NOMO-1 treated with DMSO at 0.1 percent for 48 hours (cell line): ENCODE measurements around the gene GALNTL6.
"Not testable (repeated sequence)": the region's sequence is repeated elsewhere in the genome, so short reads cannot be mapped to it uniquely, and the experiment has no call there.

ENCODE experiments used
- DNase-seq: peaks from one replicate; lab custom pipeline; 2025; ENCODE audit not compliant: unreplicated experiment; lab: John Stamatoyannopoulos, UW

The GALNTL6 gene

GRCh38 chr4:172362569-172362968, 549.4 kb downstream of the GALNTL6 start:
- DNase-seq, result no peak

- DNase-seq, result no peak
Observed at GRCh38 chr4:172369471-172369959, 556.3 kb downstream of the GALNTL6 start.

GRCh38 chr4:172377486-172378140, 564.4 kb downstream of the GALNTL6 start:
- no peak for DNase-seq

- no peak for DNase-seq
Observed at GRCh38 chr4:172379834-172380233, 566.6 kb downstream of the GALNTL6 start.

DNA sequence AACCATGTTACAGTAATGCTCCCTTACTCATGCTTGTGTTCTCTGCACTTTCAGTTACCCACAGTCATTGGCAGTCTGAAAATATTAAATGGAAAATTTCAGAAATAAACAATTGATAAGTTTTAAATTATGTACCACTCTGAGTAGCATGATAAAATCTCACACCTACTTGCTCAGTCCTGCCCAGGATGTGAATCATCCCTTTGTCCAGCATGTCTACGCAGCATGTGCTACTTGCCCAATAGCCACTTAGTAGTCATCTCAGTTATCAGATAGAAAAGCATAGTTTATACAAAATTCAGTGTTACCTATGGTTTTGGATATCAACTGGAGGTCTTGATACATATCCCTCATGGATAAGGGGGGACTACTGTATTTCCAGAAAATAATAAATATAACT, 577.1 kb downstream of the GALNTL6 start:
- DNase-seq, result no peak

DNA sequence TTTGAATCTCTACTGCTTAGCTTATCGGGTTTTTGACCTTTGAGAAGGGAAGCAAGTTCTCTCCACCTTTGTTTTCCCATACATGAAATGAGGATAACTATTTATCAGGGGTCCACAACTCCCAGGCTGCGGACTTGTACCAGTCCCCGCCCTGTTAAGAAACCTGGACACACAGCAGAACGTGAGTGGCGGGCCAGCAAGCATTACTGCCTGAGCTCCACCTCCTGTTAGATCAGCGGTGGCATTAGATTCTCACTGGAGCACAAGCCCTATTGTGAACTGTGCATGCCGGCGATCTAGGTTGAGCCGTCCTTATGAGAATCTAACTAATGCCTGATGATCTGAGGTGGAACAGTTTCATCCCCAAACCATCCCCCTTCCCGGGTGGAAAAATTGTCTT, 579.5 kb downstream of the GALNTL6 start:
- no peak for DNase-seq

GRCh38 chr4:172393220-172393619, 580.0 kb downstream of the GALNTL6 start:
- no peak for DNase-seq

DNA sequence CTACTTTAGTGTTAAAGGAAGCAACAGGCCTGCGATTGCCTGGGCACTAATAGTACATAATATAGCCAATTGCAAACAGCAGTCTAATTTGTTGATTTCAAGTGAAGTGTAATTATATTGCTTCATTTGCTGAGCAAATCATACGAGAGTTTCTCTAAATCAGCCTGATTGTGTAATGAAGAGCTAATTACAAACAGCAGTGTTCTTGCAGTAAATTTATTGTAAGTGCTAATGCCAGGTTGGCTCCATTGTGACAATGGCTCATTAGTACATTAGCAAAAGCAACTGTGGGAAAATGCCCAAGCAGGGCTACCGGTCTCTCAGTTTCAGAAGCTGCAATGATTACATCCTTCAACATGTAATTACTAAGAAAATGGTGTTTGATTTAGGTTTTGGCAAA, 591.5 kb downstream of the GALNTL6 start:
- peak; percentile 34 for DNase-seq

DNA sequence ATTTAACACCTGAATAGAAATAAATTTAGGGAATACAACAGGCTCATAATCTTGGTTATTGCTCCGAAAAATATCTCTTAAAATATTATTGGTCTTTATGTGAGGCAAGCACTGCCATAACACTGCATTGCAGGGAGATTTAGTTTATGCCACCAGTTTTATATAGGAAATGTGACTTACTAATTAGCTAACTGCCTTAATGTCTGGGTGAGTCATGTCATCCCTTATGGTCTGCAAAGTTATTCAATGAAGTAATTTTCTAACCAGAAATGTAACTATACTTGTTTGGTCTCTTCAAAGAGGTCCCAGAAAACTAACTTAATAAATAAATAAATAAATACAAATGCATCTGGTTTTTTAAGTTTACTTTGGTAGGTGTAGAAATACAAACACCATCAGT, 597.2 kb downstream of the GALNTL6 start:
- peak; percentile 42 for DNase-seq

GRCh38 chr4:172411149-172411548, 597.9 kb downstream of the GALNTL6 start:
- no peak for DNase-seq

DNA sequence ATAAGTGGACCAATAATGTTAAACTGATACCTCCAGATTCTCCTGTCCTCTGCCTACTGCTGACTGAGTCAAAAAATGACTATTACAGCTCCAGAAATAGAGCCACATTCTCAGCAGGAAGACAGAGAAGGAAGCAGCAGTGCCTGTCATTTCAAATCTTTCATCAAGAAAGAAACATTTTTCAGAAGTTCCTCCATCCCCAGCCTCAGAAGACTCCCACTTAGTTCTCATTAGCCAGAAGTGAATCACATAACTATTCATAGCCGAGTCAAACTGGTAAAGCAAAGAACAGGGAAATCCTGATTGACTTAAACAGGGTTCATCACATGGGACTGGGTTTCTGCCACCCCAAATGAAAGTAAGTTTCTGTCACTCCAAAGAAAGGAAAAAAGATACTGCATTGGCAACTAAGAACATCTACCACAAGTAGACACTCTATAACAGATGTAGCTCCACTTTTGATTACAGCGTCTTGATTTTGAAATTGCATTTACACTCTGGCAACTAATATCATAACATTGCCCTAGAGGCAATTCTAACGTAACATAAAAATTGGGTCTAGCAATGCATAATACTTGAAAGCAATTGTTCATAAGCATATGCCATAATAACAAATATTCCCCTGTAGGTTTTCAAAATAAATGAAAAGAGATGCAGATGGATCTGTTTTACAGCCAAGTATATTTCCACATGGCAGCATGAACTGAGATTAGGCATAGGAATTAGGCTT, 599.8 kb downstream of the GALNTL6 start:
- DNase-seq, result no peak

GRCh38 chr4:172428979-172429378, 615.8 kb downstream of the GALNTL6 start:
- not testable (repeated sequence) for DNase-seq

GRCh38 chr4:172480471-172480870, 667.3 kb downstream of the GALNTL6 start:
- DNase-seq, result no peak

DNA sequence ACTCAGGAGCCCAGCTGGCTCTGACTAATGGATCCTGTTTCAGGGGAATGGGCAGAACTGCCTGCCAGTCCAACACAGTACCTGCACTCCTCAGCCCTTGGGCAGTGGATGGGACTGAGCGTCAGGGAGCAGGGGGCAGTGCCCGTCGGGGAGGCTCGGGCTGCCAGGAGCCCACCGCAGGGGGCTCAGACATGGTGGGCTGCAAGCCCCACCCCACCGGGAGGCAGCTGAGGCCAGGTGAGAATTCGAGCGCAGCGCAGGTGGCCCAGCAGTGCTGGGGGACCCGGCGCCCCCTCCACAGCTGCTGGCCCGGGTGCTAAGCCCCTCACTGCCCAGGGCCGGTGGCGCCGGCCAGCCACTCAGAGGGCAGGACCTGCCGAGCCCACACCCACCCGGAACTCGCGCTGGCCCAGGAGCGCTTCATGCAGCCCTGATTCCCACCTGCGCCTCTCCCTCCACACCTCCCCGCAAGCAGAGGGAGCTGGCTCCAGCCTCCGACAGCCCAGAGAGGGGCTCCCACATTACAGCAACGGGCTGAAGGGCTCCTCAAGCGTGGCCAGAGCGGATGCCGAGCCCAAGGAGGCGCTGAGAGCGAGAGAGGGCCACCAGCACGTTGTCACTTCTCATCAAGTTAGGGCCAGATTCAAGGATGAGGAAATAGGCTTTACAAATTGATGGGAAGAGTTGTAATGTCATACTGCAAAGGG, 668.8 kb downstream of the GALNTL6 start:
- DNase-seq, result no peak

- DNase-seq, result no peak
Observed at GRCh38 chr4:172485007-172485406, 671.8 kb downstream of the GALNTL6 start.

DNA sequence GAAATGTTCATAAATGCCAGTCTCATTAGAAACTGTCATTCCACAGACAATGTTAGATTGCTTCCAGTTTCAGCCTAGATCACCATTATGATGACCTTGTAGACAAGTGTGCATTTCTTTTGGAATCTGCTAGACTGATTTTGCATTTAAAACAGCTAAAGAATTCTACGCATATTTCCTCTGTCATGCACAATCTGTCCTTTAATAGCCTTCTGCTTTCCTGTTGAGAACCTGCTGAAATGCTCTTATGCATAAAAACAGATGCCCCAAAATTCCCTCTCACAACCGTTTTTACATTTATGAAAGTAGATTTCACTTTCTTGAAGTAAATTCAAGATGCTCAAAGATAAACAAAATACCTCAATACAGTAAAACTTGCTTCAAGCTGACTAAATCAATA, 673.3 kb downstream of the GALNTL6 start:
- no peak for DNase-seq

DNA sequence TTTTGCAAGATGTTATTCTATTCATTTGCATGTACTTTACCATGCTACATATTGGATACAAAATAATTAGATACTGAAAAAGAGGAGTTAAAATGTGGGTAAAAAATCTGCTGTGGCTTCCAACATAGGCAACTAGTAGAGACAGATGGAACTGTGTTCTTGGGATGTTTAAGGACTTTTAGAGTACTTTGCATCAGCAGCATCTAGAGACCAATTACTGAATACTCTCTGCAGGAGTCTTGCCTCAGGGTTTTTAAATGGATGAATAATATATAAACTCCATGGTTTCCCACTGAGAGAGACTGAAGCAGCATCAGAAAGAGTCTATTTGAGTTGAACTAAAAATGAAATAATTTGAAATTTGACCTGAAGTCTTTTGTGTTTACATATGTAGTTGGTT, 676.7 kb downstream of the GALNTL6 start:
- DNase-seq, result no peak

DNA sequence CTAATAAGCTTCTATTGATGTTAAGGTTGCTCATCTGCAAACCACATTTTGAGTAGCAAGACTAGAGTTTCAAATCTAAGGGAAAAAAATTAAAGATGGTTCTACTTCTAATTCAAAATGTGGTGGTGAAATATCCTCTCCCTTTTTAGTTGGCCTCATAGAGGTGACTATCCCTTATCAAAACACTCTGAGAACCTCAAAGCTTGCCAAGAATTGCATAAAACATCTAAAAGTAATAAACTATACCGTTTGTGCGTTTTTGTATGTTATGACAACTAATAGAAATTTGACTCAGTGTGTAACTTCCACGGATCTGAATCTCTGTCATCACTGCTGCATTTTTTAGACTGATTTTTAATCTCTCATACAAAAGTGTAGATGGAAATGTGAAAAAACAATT, 682.6 kb downstream of the GALNTL6 start:
- no peak for DNase-seq

DNA sequence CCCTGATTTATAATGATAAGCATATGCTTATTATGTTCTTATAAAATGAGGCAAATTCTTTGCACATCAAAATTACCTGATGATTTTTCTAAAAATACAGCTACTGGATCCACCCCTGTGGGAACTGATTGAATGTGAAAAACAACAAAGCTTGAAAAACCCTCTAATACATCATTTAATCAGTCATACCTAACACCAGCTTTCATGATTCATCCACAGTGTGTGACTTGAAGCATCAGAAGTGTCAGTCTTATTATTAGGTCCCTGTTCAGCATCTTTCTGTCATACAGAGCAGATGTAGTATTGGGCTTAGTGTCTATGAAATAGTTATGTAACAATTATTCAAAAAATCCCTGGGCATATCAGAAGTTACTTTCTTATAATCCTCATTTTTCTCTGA, 684.1 kb downstream of the GALNTL6 start:
- no peak for DNase-seq

- no peak for DNase-seq
Observed at GRCh38 chr4:172514011-172514410, 700.8 kb downstream of the GALNTL6 start.

- no peak for DNase-seq
Observed at GRCh38 chr4:172514801-172515200, 701.6 kb downstream of the GALNTL6 start.

DNA sequence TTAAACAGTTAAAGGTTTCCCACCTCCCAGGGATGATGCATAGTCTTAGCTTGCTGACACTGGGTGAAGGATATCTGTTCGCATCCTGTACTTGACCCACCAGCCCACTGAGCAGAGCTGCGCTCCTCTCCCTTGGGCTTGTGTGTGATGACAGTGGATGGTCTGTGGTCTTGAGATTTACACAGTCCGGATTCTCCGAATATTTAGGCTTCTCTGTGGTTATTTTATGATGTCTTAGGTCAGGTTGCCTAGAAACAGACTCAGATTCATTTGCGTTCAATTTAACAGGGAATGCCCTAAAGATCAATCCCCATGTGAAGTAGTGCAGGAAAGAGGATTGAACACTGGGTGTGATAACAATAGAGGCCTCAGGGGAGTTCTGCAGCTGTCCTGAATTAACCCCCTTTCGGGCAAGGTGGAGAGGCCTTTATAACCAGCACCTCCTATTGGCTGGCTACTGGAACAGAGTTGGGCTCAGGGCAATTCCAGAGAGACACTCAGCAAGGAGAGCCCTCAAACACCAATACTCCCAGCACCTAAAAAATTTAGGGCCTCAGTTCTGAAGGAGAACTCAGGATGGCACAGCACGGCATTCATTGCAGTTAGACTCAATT, 702.2 kb downstream of the GALNTL6 start:
- DNase-seq, result no peak
